Heart right ventricle (tissue), 16 donors: ENCODE data around the gene PTPRS. TPM values are rescaled to one million over a fixed set of nuclear protein-coding genes. Genes with fewer than 3 reads are reported as not detected.

Source experiments
- ATAC-seq, 8 donors: fragments of 200-7000 bp; cut with Tn5 transposase; one replicate each; pipeline ENCODE4 v1.9.1; 2020; ENCODE audit warnings: mild to moderate bottlenecking in 8 of 8, moderate library complexity in 8 of 8, moderate number of reproducible peaks in 1 of 8
- DNase-seq, 2 donors: peaks; one replicate each; pipeline ENCODE4 v3.0.0-alpha.2; 2020
- H3K27ac ChIP-seq, 10 donors: fragments of 200-600 bp; sonication (generic) in 2 of 10; one replicate each; pipeline versions ENCODE4 v1.5.0 to v1.8.0; 2020 to 2022; ENCODE audit warnings: mild to moderate bottlenecking in 3 of 10
- H3K27me3 ChIP-seq, 7 donors: fragments of 200-600 bp; one replicate each; pipeline ENCODE4 v1.8.0; 2021 to 2022; ENCODE audit warnings: mild to moderate bottlenecking in 2 of 7
- H3K36me3 ChIP-seq, 9 donors: fragments of 200-600 bp; sonication (generic) in 1 of 9; one replicate each; pipeline versions ENCODE4 v1.5.0 to v1.8.0; 2020 to 2022; ENCODE audit warnings: mild to moderate bottlenecking in 2 of 9
- H3K4me1 ChIP-seq, 9 donors: fragments of 200-600 bp; sonication (generic) in 1 of 9; one replicate each; pipeline versions ENCODE4 v1.5.0 to v1.8.0; 2020 to 2022; ENCODE audit warnings: mild to moderate bottlenecking in 4 of 9
- H3K4me3 ChIP-seq, 10 donors: fragments of 200-600 bp; sonication (generic) in 2 of 10; one replicate each; pipeline versions ENCODE4 v1.5.0 to v1.8.0; 2020 to 2022; ENCODE audit warnings: mild to moderate bottlenecking in 7 of 10, moderate library complexity in 2 of 10
- H3K9me3 ChIP-seq, 11 donors: fragments of 200-600 bp in 10 of 11; sonication (generic) in 2 of 11; one replicate each; pipeline versions ENCODE4 v1.5.0 to v1.8.0; 2013 to 2022; ENCODE audit warnings: mild to moderate bottlenecking in 2 of 11, control low read depth in 1 of 11, moderate library complexity in 1 of 11
- CTCF ChIP-seq, 9 donors: fragments of 200-600 bp; sonication (generic) in 2 of 9; IDR thresholded peaks; one replicate each; pipeline versions ENCODE4 v1.5.0 to v1.8.0; 2021 to 2022; ENCODE audit warnings: antibody characterized with exemption in 9 of 9, mild to moderate bottlenecking in 5 of 9, moderate library complexity in 1 of 9
- WGBS, 2 donors: extraction: QIAGEN DNeasy Blood & Tissue Kit; methylation state at CpG; one replicate each; pipeline ENCODE4 v1.1.7; 2013; ENCODE audit warnings: inconsistent platforms in 1 of 2; 5-methylcytosine and 5-hydroxymethylcytosine counted together
- intact Hi-C, 10 donors: fragments of 100-400 bp; cut with DNase I; formaldehyde crosslinking; loops; one replicate each; pipeline versions ENCODE4 v1.11.1 to v1.14.2; 2022
- polyA plus RNA-seq, 2 donors: library from polyadenylated mRNA; stranded (reverse); fragments of 200-250 nt; gene quantifications; one replicate each; pipeline ENCODE4 v1.2.3, GENCODE V29; 2013
- total RNA-seq, 10 donors: library from RNA; stranded (reverse); fragmentation: NEBNext Ultra II Directional in 3 of 10; extraction: Animal tissue kit (Norgen Biotek cat#: 25700) in 3 of 10; gene quantifications; one replicate each; pipeline versions ENCODE4 v1.2.1 to v1.2.4, GENCODE V29; 2021 to 2023
- donor health status: Arrhythmogenic right ventricular cardiomyopathy.
- donor health status: ischemic (EF 13 %, LVEDD 7.1; RV severe dilation, severe dysfunction).
- donor health status: healthy with polysubstance abuse.
- donor health status: DM: no; HTN: yes; CAD: no.
- donor health status: DM: no; HTN: no; CAD: no.
- donor health status: ischemic (EF 25% LVEDD 6.9; RV normal size, moderate dysfunction).
- donor health status: ischemic (EF 25% LVEDD 5.7; RV mildly dilated, moderate dysfunction).
- donor health status: healthy.
- donor health status: DM: yes; HTN: yes; CAD: no.
- donor health status: Ischemic cardiomyopathy.
- donor health status: ischemic (EF 35%, LVEDD 5.7; RV mildly dilated, moderate dysfunction).
- donor health status: nonischemic (EF 11% LVEDD 7.7; RV severe dilation, severe dysfunction).
- donor health status: DM: yes; HTN: yes; CAD: no.
- donor health status: PGD.
- donor health status: ischemic (EF 29% LVEDD 5.4; RV normal size, mild dysfunction).
- donor health status: nonischemic (EF 23%, LVEDD 6.1; RV moderate dilation, normal function).

Gene PTPRS
- total and polyA plus RNA-seq, 12 donors = 4.9 to 74.7 (median 29.4) TPM

- intact Hi-C loops = no loop called here
- no peak overlapping the region for H3K27ac ChIP-seq
- no peak for TF ChIP-seq CTCF (IDR thresholded peaks at IDR 0.05)
- H3K36me3 ChIP-seq = no peaks in the 10 kb centered on the region
- ATAC-seq (no peak), DNase-seq (no peak)
- H3K9me3 ChIP-seq = peaks cover 0 to 59% (median 25%) of the 10 kb centered on the region in 11 donors
- peaks cover 0 to 4% (median 0%) of the 10 kb centered on the region in 9 donors for H3K4me1 ChIP-seq
- 87 to 92% methylated on average over 9 of the region's 9 CpGs for WGBS, 2 donors
- no peak overlapping the region for H3K4me3 ChIP-seq
- H3K27me3 ChIP-seq = peaks cover 0 to 7% (median 0%) of the 10 kb centered on the region in 7 donors
Measured at GRCh38 chr19:5380215-5380919, 39.8 kb upstream of the PTPRS start.

- no peak for ATAC-seq
- Histone ChIP-seq H3K36me3 (no peaks in the 10 kb centered on the region), H3K4me1 (peaks cover 0 to 4% (median 0%) of the 10 kb centered on the region in 9 donors), H3K27me3 (peaks cover 0 to 20% (median 8%) of the 10 kb centered on the region in 7 donors), H3K9me3 (peaks cover 0 to 32% (median 7%) of the 10 kb centered on the region in 11 donors), H3K27ac (no peak overlapping the region), H3K4me3 (no peak overlapping the region)
- 90 to 95% methylated on average over 4 of the region's 4 CpGs for WGBS, 2 donors
- DNase-seq = no peak
- no peak for TF ChIP-seq CTCF (IDR thresholded peaks at IDR 0.05)
- intact Hi-C loops = loop anchor here in 1 of 10 donors (10.0 kb wide), 1 partner anchor 332 kb away; no protein-coding TSS in a partner anchor
Measured at GRCh38 chr19:5376928-5377327, 36.3 kb upstream of the PTPRS start.

GRCh38 chr19:5372572-5373200, 32.1 kb upstream of the PTPRS start:
- intact Hi-C loops = loop anchor here in 1 of 10 donors (10.0 kb wide), 1 partner anchor 328 kb away; no protein-coding TSS in a partner anchor
- H3K27me3 ChIP-seq = peaks cover 0 to 37% (median 12%) of the 10 kb centered on the region in 7 donors
- TF ChIP-seq CTCF (IDR thresholded peaks at IDR 0.05) = no peak
- DNase-seq (no peak), ATAC-seq (no peak)
- no peaks in the 10 kb centered on the region for H3K9me3 ChIP-seq
- no peaks in the 10 kb centered on the region for H3K36me3 ChIP-seq
- H3K27ac ChIP-seq = no peak overlapping the region
- whole genome bisulfite sequencing, 2 donors = 83 to 91% methylated on average over 4 of the region's 4 CpGs
- no peak overlapping the region for H3K4me3 ChIP-seq
- H3K4me1 ChIP-seq = no peaks in the 10 kb centered on the region

GRCh38 chr19:5369962-5370367, 29.4 kb upstream of the PTPRS start:
- ATAC-seq = no peak

More at GRCh38 chr19:5369962-5370367, 29.4 kb upstream of the PTPRS start:
- Histone ChIP-seq H3K9me3 (no peaks in the 10 kb centered on the region), H3K4me1 (no peaks in the 10 kb centered on the region), H3K4me3 (no peak overlapping the region), H3K27ac (no peak overlapping the region), H3K27me3 (peaks cover 0 to 54% (median 21%) of the 10 kb centered on the region in 7 donors), H3K36me3 (no peaks in the 10 kb centered on the region)
- peak in 1 of 2 donors; percentile 41 for DNase-seq
- 32 to 36% methylated on average over 8 of the region's 8 CpGs for WGBS, 2 donors
- intact Hi-C loops = loop anchor here in 1 of 10 donors (10.0 kb wide), 1 partner anchor 325 kb away; no protein-coding TSS in a partner anchor
- TF ChIP-seq CTCF (IDR thresholded peaks at IDR 0.05) = peak in 7 of 9 donors; percentile 21 to 51 (median 34)
